GM23248 (cell line): ENCODE measurements around the gene TRMT2B. TPM values are rescaled to one million over a fixed set of nuclear protein-coding genes. Genes with fewer than 3 reads are reported as not detected.

Experiments
- DNase-seq: peaks from one replicate; pipeline ENCODE4 v3.0.0-alpha.2; 2015
- H2AFZ ChIP-seq: fragments of 200-600 bp; sonication (generic); 2 replicates; pipeline ENCODE4 v1.6.1; 2016; ENCODE audit warnings: antibody characterized with exemption
- H3F3A ChIP-seq: fragments of 200-600 bp; sonication (generic); 2 replicates; pipeline ENCODE4 v1.6.1; 2016; ENCODE audit warnings: mild to moderate bottlenecking, antibody characterized with exemption, mixed run types; ENCODE audit not compliant: insufficient read depth
- H3K27ac ChIP-seq: fragments of 200-600 bp; sonication (generic); 2 replicates; pipeline ENCODE4 v1.5.1; 2016; ENCODE audit warnings: mild to moderate bottlenecking
- H3K27me3 ChIP-seq: fragments of 200-600 bp; sonication (generic); replicated peaks from 2 replicates; pipeline ENCODE4 v1.6.1; 2016; ENCODE audit warnings: mild to moderate bottlenecking; ENCODE audit not compliant: insufficient read depth
- H3K36me3 ChIP-seq: fragments of 200-600 bp; sonication (generic); 2 replicates; pipeline ENCODE4 v1.6.1; 2016; ENCODE audit warnings: low read depth, mild to moderate bottlenecking
- H3K4me1 ChIP-seq: fragments of 200-600 bp; sonication (generic); 2 replicates; pipeline ENCODE4 v1.6.1; 2016; ENCODE audit warnings: mild to moderate bottlenecking; ENCODE audit not compliant: insufficient read depth
- H3K4me2 ChIP-seq: fragments of 200-600 bp; sonication (generic); one replicate; pipeline ENCODE4 v1.6.1; 2016; ENCODE audit warnings: mild to moderate bottlenecking; ENCODE audit not compliant: unreplicated experiment
- H3K4me3 ChIP-seq: fragments of 200-600 bp; sonication (generic); 2 replicates; pipeline ENCODE4 v1.5.1; 2016; ENCODE audit warnings: mild to moderate bottlenecking
- H3K79me2 ChIP-seq: fragments of 200-600 bp; sonication (generic); 2 replicates; pipeline ENCODE4 v1.6.1; 2016; ENCODE audit warnings: mild to moderate bottlenecking; ENCODE audit not compliant: insufficient read depth
- H3K9ac ChIP-seq: fragments of 200-600 bp; sonication (generic); 2 replicates; pipeline ENCODE4 v1.6.1; 2016; ENCODE audit warnings: mild to moderate bottlenecking
- H3K9me2 ChIP-seq: fragments of 200-600 bp; sonication (generic); 2 replicates; pipeline ENCODE4 v1.6.1; 2016; ENCODE audit warnings: mixed run types, mild to moderate bottlenecking, moderate library complexity; ENCODE audit not compliant: insufficient read depth
- H3K9me3 ChIP-seq: fragments of 200-600 bp; sonication (generic); one replicate; pipeline ENCODE4 v1.6.1; 2017; ENCODE audit warnings: low read depth
- H4K20me1 ChIP-seq: fragments of 200-600 bp; sonication (generic); 2 replicates; pipeline ENCODE4 v1.6.0; 2016; ENCODE audit not compliant: insufficient read depth
- EZH2 ChIP-seq: fragments of 200-600 bp; sonication (generic); IDR thresholded peaks from 2 replicates; pipeline ENCODE4 v1.6.1; 2018; ENCODE audit warnings: antibody characterized with exemption, mild to moderate bottlenecking; ENCODE audit not compliant: insufficient read depth, poor library complexity, severe bottlenecking
- EZH2phosphoT487 ChIP-seq: fragments of 200-600 bp; sonication (generic); IDR thresholded peaks from 2 replicates; pipeline ENCODE4 v1.6.1; 2018; ENCODE audit warnings: antibody characterized with exemption, moderate library complexity, mild to moderate bottlenecking, low read depth; ENCODE audit not compliant: insufficient read depth
- WGBS, 2 experiments: methylation state at CpG; one replicate each; pipeline ENCODE4 v1.1.6; 2015 to 2017; ENCODE audit warnings: low lambda C conversion rate in 2 of 2, low coverage in 1 of 2; ENCODE audit errors: missing lambda C conversion rate in 2 of 2; 5-methylcytosine and 5-hydroxymethylcytosine counted together
- in situ Hi-C: fragments of 300-500 bp; cut with MboI; formaldehyde crosslinking; loops from 2 replicates; pipeline ENCODE4 v1.15.0; 2020
- polyA plus RNA-seq: library from polyadenylated mRNA; unstranded; fragments of >200 nt; fragmentation: Nextera tagmentation; extraction: Ambion mirVana; gene quantifications from 2 replicates; pipeline ENCODE4 v1.2.1, GENCODE V29; 2016
- total RNA-seq: library from RNA; depleted of rRNA; stranded (reverse); fragments of >200 nt; shearing (Covaris generic); gene quantifications from 2 replicates; pipeline ENCODE4 v1.2.3, GENCODE V29; 2014; rRNA removed

Gene TRMT2B
- total and polyA plus RNA-seq, 2 experiments from 2014 or later = 8.3 to 12.9 TPM

GRCh38 chrX:100969408-100969807, 82.5 kb downstream of the TRMT2B start, which contains the start of gene ARL13A:
Gene ARL13A (plus strand): TSS chrX:100969708. CDS start chrX:100973690, 3,982 bp downstream.
- DNase-seq = no peak
- H4K20me1 ChIP-seq = no peaks in the 10 kb centered on the region
- H2AFZ ChIP-seq = no peak within 1 kb of the TSS
- in situ Hi-C loops = no loop called here
- no peak within 1 kb of the TSS for H3K4me2 ChIP-seq
- no peaks in the 10 kb centered on the region for H3F3A ChIP-seq
- 80 to 82% methylated on average over 2 of the region's 2 CpGs for WGBS, 2 experiments
- H3K9me2 ChIP-seq = no peaks in the 10 kb centered on the region
- no peak for TF ChIP-seq EZH2
- TF ChIP-seq EZH2phosphoT487 = no peak
- no peak within 1 kb of the TSS for H3K27ac ChIP-seq
- no peaks in the 10 kb centered on the region for H3K79me2 ChIP-seq
- H3K27me3 ChIP-seq = no peaks in the 10 kb centered on the region
- H3K9ac ChIP-seq = no peak within 1 kb of the TSS
- no peaks in the 10 kb centered on the region for H3K4me1 ChIP-seq
- no peaks in the 10 kb centered on the region for H3K36me3 ChIP-seq
- no peaks in the 10 kb centered on the region for H3K9me3 ChIP-seq
- no peak within 1 kb of the TSS for H3K4me3 ChIP-seq

- Histone ChIP-seq H2AFZ (no peak overlapping the region), H3K27me3 (no peaks in the 10 kb centered on the region), H3K9me2 (no peaks in the 10 kb centered on the region), H3K4me2 (no peak overlapping the region), H3K36me3 (no peaks in the 10 kb centered on the region), H4K20me1 (no peaks in the 10 kb centered on the region), H3K4me1 (no peaks in the 10 kb centered on the region), H3K27ac (no peak overlapping the region), H3K9me3 (no peaks in the 10 kb centered on the region), H3F3A (no peaks in the 10 kb centered on the region), H3K79me2 (no peaks in the 10 kb centered on the region), H3K4me3 (no peak overlapping the region), H3K9ac (no peak overlapping the region)
- no peak for DNase-seq
- TF ChIP-seq EZH2 (no peak), EZH2phosphoT487 (no peak)
- in situ Hi-C loops = no loop called here
These were observed 87.5 kb downstream of the TRMT2B start for GRCh38 chrX:100964362-100964761.

GRCh38 chrX:100962811-100963210, 89.1 kb downstream of the TRMT2B start:
- Histone ChIP-seq H3K4me3 (no peak overlapping the region), H2AFZ (no peak overlapping the region), H3K36me3 (no peaks in the 10 kb centered on the region), H3K4me2 (no peak overlapping the region), H3K27ac (no peak overlapping the region), H3F3A (no peaks in the 10 kb centered on the region), H3K27me3 (no peaks in the 10 kb centered on the region), H4K20me1 (no peaks in the 10 kb centered on the region), H3K9ac (no peak overlapping the region), H3K4me1 (no peaks in the 10 kb centered on the region), H3K79me2 (no peaks in the 10 kb centered on the region), H3K9me3 (no peaks in the 10 kb centered on the region), H3K9me2 (no peaks in the 10 kb centered on the region)
- TF ChIP-seq EZH2 (no peak), EZH2phosphoT487 (no peak)
- no peak for DNase-seq
- in situ Hi-C loops = no loop called here
- WGBS, 2 experiments = 60 to 67% methylated on average over 3 of the region's 3 CpGs

Other genes with a start within 250 kb of the TRMT2B start
- gene CSTF2, start 231.7 kb downstream of the TRMT2B start, total RNA-seq = 11.8 and 12.3 TPM in 2 replicates
- gene CSTF2, start 231.7 kb downstream of the TRMT2B start, polyA plus RNA-seq = 15.3 and 15.7 TPM in 2 replicates
- not detected in 2 replicates for gene NOX1, start 177.8 kb downstream of the TRMT2B start, total RNA-seq
- gene NOX1, start 177.8 kb downstream of the TRMT2B start, polyA plus RNA-seq = 0.16 and 0.18 TPM in 2 replicates
- not detected in 2 replicates for gene XKRX, start 123.2 kb downstream of the TRMT2B start, total RNA-seq
- gene XKRX, start 123.2 kb downstream of the TRMT2B start, polyA plus RNA-seq = not detected in 2 replicates
- not detected in 2 replicates for gene ARL13A, start 82.4 kb downstream of the TRMT2B start, total RNA-seq
- not detected in 2 replicates for gene ARL13A, start 82.4 kb downstream of the TRMT2B start, polyA plus RNA-seq
- 0.32 and 0.76 TPM in 2 replicates for gene TMEM35A, start 26.8 kb upstream of the TRMT2B start, total RNA-seq
- 0.37 and 0.56 TPM in 2 replicates for gene TMEM35A, start 26.8 kb upstream of the TRMT2B start, polyA plus RNA-seq
- 9.6 and 11.8 TPM in 2 replicates for gene CENPI, start 46.1 kb upstream of the TRMT2B start, total RNA-seq
- gene CENPI, start 46.1 kb upstream of the TRMT2B start, polyA plus RNA-seq = 2.5 and 2.6 TPM in 2 replicates
- gene DRP2, start 167.7 kb upstream of the TRMT2B start, total RNA-seq = 0.22 TPM in 1 of 2 replicates, not detected in the other
- gene DRP2, start 167.7 kb upstream of the TRMT2B start, polyA plus RNA-seq = 0.18 and 0.21 TPM in 2 replicates
- gene TAF7L, start 239.2 kb upstream of the TRMT2B start, total RNA-seq = 0.25 and 0.43 TPM in 2 replicates
- gene TAF7L, start 239.2 kb upstream of the TRMT2B start, polyA plus RNA-seq = 0.23 and 0.53 TPM in 2 replicates